Brain microvascular endothelial cell (primary cell): ENCODE measurements around the gene RAB8B.

Experiments
- DNase-seq: peaks from one replicate; pipeline ENCODE4 v3.0.0-alpha.2; 2020
- H3K27ac ChIP-seq: fragments of 250-450 bp; sonication (Bioruptor Pico); 2 replicates; pipeline ENCODE4 v1.5.1; 2020; ENCODE audit warnings: mild to moderate bottlenecking, moderate library complexity
- H3K27me3 ChIP-seq: fragments of 250-450 bp; sonication (Bioruptor Pico); replicated peaks from 2 replicates; pipeline ENCODE4 v1.5.1; 2020; ENCODE audit warnings: mild to moderate bottlenecking
- H3K36me3 ChIP-seq: fragments of 250-450 bp; sonication (Bioruptor Pico); replicated peaks from 2 replicates; pipeline ENCODE4 v1.5.1; 2020; ENCODE audit warnings: mild to moderate bottlenecking
- H3K4me3 ChIP-seq: 2 replicates; pipeline ENCODE4 v1.5.1; 2011; ENCODE audit warnings: low read depth, mild to moderate bottlenecking, control low read depth, low read length, moderate library complexity
- in situ Hi-C: cut with HindIII; loops from 2 replicates; pipeline ENCODE4 v1.10.0; 2017; ENCODE audit warnings: low sequenced_read_pairs, low pct_ligation_motif_present
- TF ChIP-seq, protein P1 (sequence below): IDR thresholded peaks from 2 replicates; pipeline ENCODE4 v1.5.1; 2011; ENCODE audit warnings: low read depth, mild to moderate bottlenecking, moderate library complexity, low read length, control low read depth, inconsistent platforms; ENCODE audit errors: missing control alignments

Gene RAB8B

DNA sequence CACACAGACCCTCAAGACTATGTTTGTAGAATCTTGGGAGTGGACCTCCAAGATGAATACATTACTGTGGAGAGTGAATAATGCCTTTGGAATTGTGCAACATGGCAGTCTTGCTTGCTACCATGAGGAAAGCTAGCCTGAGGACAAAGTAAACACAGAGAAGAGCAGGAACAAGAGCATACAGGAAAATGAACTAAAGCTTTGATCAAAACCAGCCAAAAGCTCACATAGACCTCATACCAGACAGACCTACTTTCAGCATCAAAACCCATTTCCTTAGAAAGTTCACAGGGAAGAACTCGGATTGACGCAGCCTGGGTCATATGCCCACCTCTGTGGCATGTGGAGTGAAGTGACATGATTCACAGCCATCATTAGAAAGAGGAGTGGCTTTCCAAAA, 3.3 kb upstream of the RAB8B start:
- in situ Hi-C loops: no loop called here
- no peak for DNase-seq
- no peaks in the 10 kb centered on the region for H3K27me3 ChIP-seq
- H3K4me3 ChIP-seq: no peak overlapping the region
- TF ChIP-seq, protein P1, sequence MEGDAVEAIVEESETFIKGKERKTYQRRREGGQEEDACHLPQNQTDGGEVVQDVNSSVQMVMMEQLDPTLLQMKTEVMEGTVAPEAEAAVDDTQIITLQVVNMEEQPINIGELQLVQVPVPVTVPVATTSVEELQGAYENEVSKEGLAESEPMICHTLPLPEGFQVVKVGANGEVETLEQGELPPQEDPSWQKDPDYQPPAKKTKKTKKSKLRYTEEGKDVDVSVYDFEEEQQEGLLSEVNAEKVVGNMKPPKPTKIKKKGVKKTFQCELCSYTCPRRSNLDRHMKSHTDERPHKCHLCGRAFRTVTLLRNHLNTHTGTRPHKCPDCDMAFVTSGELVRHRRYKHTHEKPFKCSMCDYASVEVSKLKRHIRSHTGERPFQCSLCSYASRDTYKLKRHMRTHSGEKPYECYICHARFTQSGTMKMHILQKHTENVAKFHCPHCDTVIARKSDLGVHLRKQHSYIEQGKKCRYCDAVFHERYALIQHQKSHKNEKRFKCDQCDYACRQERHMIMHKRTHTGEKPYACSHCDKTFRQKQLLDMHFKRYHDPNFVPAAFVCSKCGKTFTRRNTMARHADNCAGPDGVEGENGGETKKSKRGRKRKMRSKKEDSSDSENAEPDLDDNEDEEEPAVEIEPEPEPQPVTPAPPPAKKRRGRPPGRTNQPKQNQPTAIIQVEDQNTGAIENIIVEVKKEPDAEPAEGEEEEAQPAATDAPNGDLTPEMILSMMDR: no peak
- H3K36me3 ChIP-seq: no peaks in the 10 kb centered on the region
- no peak overlapping the region for H3K27ac ChIP-seq

DNA sequence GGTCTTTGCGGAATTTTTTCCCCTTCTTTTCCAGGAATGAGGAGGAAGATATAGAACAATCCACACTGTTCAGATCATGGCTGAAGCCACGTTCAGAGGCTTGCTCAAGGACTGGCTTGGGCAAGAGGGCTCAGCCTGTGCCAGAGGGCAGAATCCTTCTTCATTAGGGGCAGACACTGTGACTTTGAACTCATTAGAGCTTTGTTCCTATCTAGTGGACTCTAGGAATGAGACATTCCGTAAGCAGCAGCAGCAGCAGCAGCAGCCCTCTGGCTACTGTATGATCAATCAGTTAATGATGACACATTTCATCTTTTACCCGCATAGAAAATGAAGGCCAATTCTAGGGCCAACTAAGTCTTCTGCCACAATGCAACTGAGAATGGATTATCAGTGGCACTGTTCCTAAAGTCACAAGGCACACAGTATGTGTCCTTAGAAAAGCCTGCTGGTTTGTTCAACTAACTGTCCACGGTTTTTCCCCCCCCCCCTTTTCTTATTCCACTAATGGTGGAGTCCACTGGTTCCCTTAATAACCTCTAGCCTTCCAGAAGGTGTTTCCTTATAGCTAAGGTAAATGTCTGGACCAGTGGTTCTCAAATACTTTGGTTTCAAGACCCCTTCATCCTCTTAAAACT, 1.7 kb upstream of the RAB8B start:
- H3K4me3 ChIP-seq: no peak overlapping the region
- in situ Hi-C loops: no loop called here
- TF ChIP-seq, protein P1: no peak
- H3K36me3 ChIP-seq: no peaks in the 10 kb centered on the region
- H3K27me3 ChIP-seq: no peaks in the 10 kb centered on the region
- DNase-seq: no peak
- no peak overlapping the region for H3K27ac ChIP-seq

DNA sequence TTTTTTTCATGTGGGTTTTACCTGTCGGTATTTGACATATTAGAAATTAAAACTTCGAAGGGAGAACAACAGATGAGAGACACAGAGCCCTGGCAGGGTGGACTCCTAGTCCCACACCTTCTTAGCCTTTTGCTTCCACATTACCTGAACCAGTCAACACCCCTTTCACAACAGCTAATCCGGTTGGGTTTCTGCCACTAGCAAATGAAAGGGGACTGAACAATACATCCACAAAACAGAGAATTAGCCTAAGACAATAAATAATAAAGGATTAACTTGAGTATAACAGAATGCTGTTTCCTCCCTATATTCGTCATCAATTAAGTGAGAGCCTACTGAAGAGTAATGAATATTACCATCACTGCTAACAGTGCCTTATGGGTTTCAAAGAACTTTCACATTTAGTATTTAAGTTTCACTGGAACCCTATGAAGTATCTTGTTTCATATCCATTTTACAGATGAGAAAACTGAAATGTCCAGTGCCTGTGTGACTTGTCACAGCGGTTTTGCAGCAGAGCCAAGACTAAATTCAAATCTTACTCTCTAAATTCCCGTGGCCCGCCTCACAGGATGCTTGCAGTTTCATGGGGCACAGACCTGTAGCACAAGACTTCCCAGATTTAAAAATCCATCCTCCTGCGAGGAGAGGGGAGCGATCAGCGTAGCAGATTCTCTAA, 1.0 kb upstream of the RAB8B start:
- in situ Hi-C loops: no loop called here
- TF ChIP-seq, protein P1: no peak
- Histone ChIP-seq H3K27ac (peak overlapping the region; percentile 2), H3K4me3 (peak overlapping the region; percentile 66), H3K36me3 (no peaks in the 10 kb centered on the region), H3K27me3 (no peaks in the 10 kb centered on the region)
- no peak for DNase-seq

DNA sequence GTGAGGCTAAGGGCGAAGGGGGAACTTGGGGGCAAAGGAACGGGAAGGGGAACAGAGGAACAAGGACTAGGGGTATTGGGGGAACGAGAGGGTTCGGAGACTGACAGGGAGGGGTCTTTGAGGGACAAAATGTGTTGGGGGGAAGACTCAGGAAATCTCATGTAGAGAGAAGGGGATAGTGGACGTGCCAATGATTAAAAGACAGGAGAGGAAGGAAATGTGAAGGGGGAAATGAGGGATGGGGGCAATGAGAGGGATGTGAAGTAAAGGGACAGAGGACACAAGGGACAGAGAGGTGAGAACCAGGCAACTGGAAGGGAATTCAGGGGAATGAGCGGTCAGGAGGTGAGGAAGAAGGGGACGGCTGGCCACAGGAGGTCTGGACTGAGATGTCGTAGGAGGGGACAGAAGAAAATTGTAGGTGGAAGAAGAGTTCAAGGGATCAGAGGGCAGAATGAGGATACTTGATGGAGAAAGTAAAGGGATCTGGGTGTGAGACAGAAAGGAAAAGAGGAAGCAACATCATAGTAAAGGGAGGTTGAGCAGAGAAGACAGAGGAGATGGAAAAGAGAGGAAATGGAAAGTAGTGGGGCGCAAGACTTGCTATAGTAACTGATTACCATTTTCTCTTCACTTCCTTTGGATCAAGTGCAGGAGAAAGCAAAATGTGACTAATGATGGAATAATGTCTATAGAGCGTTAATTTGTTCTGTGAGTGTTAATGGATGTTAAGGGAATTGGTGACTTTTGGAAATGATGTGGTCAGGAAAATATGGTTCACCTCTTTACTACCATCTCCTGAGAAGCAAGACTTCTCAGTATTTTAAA, 749 bp downstream of the RAB8B start:
- in situ Hi-C loops: no loop called here
- H3K36me3 ChIP-seq: no peaks in the 10 kb centered on the region
- peak overlapping the region; percentile 83 for H3K4me3 ChIP-seq
- H3K27me3 ChIP-seq: no peaks in the 10 kb centered on the region
- TF ChIP-seq, protein P1: no peak
- no peak for DNase-seq
- peak overlapping the region; percentile 14 for H3K27ac ChIP-seq

DNA sequence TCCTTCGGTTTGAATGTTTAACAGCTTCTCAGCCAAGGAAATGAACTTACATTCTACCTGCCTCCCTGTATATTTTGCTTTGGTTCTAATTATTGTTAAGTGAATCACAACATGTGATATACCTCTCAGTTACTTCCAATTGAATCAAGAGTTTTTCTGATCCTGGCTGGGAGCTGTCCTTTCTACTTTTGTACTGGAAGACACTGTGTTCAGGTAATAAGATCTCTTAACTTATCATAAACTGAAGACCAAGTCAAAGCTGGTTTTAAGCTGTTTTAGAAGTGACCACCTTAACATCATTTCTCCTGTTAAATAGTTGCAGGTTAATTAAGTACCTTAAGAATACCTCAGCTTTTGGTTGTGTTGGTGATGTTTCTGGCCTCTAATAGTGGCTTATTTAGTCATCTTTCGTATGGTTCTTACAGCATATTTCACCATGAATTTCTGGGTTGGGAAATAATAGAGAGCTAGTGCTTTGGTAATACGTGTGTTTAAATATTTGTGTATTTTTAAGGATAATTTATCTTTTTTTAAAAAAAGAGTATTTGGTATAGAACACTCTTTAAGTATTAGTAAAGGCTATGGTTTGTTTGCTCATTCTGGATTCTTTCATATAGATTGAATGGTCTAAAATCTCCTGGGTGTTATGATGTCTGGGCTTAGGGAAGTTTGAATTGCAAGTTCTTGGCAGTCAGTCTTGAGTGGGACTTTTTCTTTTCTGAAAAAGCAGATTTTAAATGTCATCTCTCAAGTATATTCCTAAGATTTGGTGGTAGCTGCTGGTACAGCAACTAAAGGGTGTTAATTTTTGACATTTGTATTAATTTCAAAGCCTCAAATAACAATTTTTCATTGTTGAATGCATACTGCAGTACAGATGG, 1.6 kb downstream of the RAB8B start:
- TF ChIP-seq, protein P1: no peak
- no peaks in the 10 kb centered on the region for H3K36me3 ChIP-seq
- no peak for DNase-seq
- H3K27me3 ChIP-seq: no peaks in the 10 kb centered on the region
- in situ Hi-C loops: no loop called here
- no peak overlapping the region for H3K27ac ChIP-seq
- H3K4me3 ChIP-seq: peak overlapping the region; percentile 83
